Mesenchymal stem cell (in vitro differentiated cells and primary cell): ENCODE results near the gene RNF166.

ENCODE experiments used
- DNase-seq: peaks from one replicate; pipeline ENCODE4 v3.0.0-alpha.2; 2013
- H2AFZ ChIP-seq: one replicate; pipeline ENCODE4 v1.6.1; 2013; ENCODE audit warnings: low read depth, mild to moderate bottlenecking, control low read depth, inconsistent platforms, low read length, moderate library complexity
- H2AK5ac ChIP-seq: 2 replicates; pipeline ENCODE4 v1.6.1; 2013; ENCODE audit warnings: low read length, moderate library complexity, mild to moderate bottlenecking, inconsistent platforms; ENCODE audit not compliant: severe bottlenecking
- H2BK120ac ChIP-seq: one replicate; pipeline ENCODE4 v1.6.1; 2013; ENCODE audit warnings: low read depth, mild to moderate bottlenecking, inconsistent platforms, low read length, moderate library complexity
- H2BK12ac ChIP-seq, 2 experiments: one replicate each; pipeline ENCODE4 v1.6.1; 2013; ENCODE audit warnings: inconsistent platforms in 2 of 2, low read length in 2 of 2, mild to moderate bottlenecking in 2 of 2, moderate library complexity in 2 of 2, control low read depth in 1 of 2
- H2BK15ac ChIP-seq: one replicate; pipeline ENCODE4 v1.6.1; 2013; ENCODE audit warnings: mild to moderate bottlenecking, low read depth, inconsistent platforms; ENCODE audit not compliant: poor library complexity, severe bottlenecking
- H2BK5ac ChIP-seq: 2 replicates; pipeline ENCODE4 v1.6.1; 2013; ENCODE audit warnings: low read depth, mild to moderate bottlenecking, low read length, control low read depth, inconsistent platforms; ENCODE audit not compliant: poor library complexity, severe bottlenecking
- H3K14ac ChIP-seq, 2 experiments: one replicate each; pipeline ENCODE4 v1.6.1; 2013; ENCODE audit warnings: inconsistent platforms in 2 of 2, low read length in 2 of 2, control low read depth in 1 of 2, mild to moderate bottlenecking in 1 of 2, moderate library complexity in 1 of 2
- H3K18ac ChIP-seq, 2 experiments: one replicate each; pipeline ENCODE4 v1.6.1; 2013; ENCODE audit warnings: inconsistent platforms in 2 of 2, low read length in 2 of 2, control low read depth in 1 of 2, low read depth in 1 of 2, mild to moderate bottlenecking in 1 of 2
- H3K23ac ChIP-seq, 2 experiments: one replicate each; pipeline ENCODE4 v1.6.1; 2013; ENCODE audit warnings: inconsistent platforms in 2 of 2, low read length in 2 of 2, mild to moderate bottlenecking in 2 of 2, moderate library complexity in 2 of 2, control low read depth in 1 of 2
- H3K27ac ChIP-seq: 2 replicates; pipeline ENCODE4 v1.5.1; 2013; ENCODE audit warnings: mild to moderate bottlenecking, moderate library complexity, low read length, control low read depth, inconsistent platforms; ENCODE audit not compliant: poor library complexity, severe bottlenecking
- H3K27me3 ChIP-seq, 2 experiments: 2 replicates each; pipeline versions ENCODE4 v1.6.1 to v1.7.0; 2013; ENCODE audit warnings: low read length in 2 of 2, mild to moderate bottlenecking in 2 of 2, moderate library complexity in 2 of 2, control low read depth in 1 of 2, inconsistent platforms in 1 of 2; ENCODE audit not compliant: control insufficient read depth in 1 of 2, insufficient read depth in 1 of 2
- H3K36me3 ChIP-seq, 2 experiments: 2 replicates each; pipeline versions ENCODE4 v1.6.1 to v1.7.0; 2013; ENCODE audit warnings: low read length in 2 of 2, control low read depth in 1 of 2, inconsistent platforms in 1 of 2, low read depth in 1 of 2, mild to moderate bottlenecking in 1 of 2; ENCODE audit not compliant: insufficient read depth in 2 of 2, control insufficient read depth in 1 of 2
- H3K4ac ChIP-seq, 2 experiments: one replicate each; pipeline ENCODE4 v1.6.1; 2013; ENCODE audit warnings: inconsistent platforms in 2 of 2, low read length in 2 of 2, mild to moderate bottlenecking in 2 of 2, moderate library complexity in 2 of 2, control low read depth in 1 of 2, low read depth in 1 of 2
- H3K4me1 ChIP-seq: 2 replicates; pipeline ENCODE4 v1.6.1; 2013; ENCODE audit warnings: low read depth, low read length, control low read depth; ENCODE audit not compliant: control insufficient read depth, insufficient read depth
- H3K4me2 ChIP-seq: 2 replicates; pipeline ENCODE4 v1.6.1; 2013; ENCODE audit warnings: low read length, mild to moderate bottlenecking, inconsistent platforms; ENCODE audit not compliant: poor library complexity, severe bottlenecking
- H3K4me3 ChIP-seq, 2 experiments: 2 replicates each; pipeline versions ENCODE4 v1.5.1 to v1.7.0; 2013; ENCODE audit warnings: low read length in 2 of 2, mild to moderate bottlenecking in 2 of 2, control low read depth in 1 of 2, low read depth in 1 of 2; ENCODE audit not compliant: insufficient read depth in 1 of 2
- H3K79me1 ChIP-seq: replicated peaks from 2 replicates; pipeline ENCODE4 v1.6.1; 2013; ENCODE audit warnings: mild to moderate bottlenecking, control low read depth, low read length, inconsistent platforms; ENCODE audit not compliant: poor library complexity, severe bottlenecking
- H3K9ac ChIP-seq: 2 replicates; pipeline ENCODE4 v1.7.0; 2013; ENCODE audit warnings: mild to moderate bottlenecking, low read length, moderate library complexity
- H3K9me3 ChIP-seq: 2 replicates; pipeline ENCODE4 v1.7.0; 2013; ENCODE audit warnings: mild to moderate bottlenecking, low read length; ENCODE audit not compliant: control insufficient read depth
- H4K8ac ChIP-seq: one replicate; pipeline ENCODE4 v1.6.1; 2013; ENCODE audit warnings: inconsistent platforms, mild to moderate bottlenecking, low read length, moderate library complexity
- H4K91ac ChIP-seq: one replicate; pipeline ENCODE4 v1.6.1; 2013; ENCODE audit warnings: mild to moderate bottlenecking, low read length, inconsistent platforms
- WGBS: methylation state at CpG from one replicate; pipeline ENCODE4 v1.1.7; 2013; ENCODE audit warnings: mixed read lengths; 5-methylcytosine and 5-hydroxymethylcytosine counted together

Gene RNF166

GRCh38 chr16:88665570-88665969 is 40.6 kb downstream of the RNF166 start:
- Histone ChIP-seq H3K27ac (no peak overlapping the region), H3K9ac (no peak overlapping the region), H2AK5ac (no peak overlapping the region), H3K27me3 (no peaks in the 10 kb centered on the region), H3K79me1 (peaks cover 11% of the 10 kb centered on the region), H3K18ac (no peak overlapping the region), H3K36me3 (peaks cover 3 to 9% of the 10 kb centered on the region in 2 experiments), H3K4me3 (no peak overlapping the region), H2BK15ac (no peak overlapping the region), H3K9me3 (no peaks in the 10 kb centered on the region), H3K4me2 (no peak overlapping the region), H3K14ac (no peak overlapping the region), H3K4me1 (peaks cover 12% of the 10 kb centered on the region), H2BK5ac (no peak overlapping the region), H4K8ac (no peak overlapping the region), H2AFZ (no peak overlapping the region), H2BK120ac (no peak overlapping the region), H4K91ac (no peak overlapping the region), H2BK12ac (no peak overlapping the region), H3K4ac (no peak overlapping the region), H3K23ac (no peak overlapping the region)
- DNase-seq = no peak
- 100% methylated on average over 3 of the region's 3 CpGs for WGBS

- H2BK5ac ChIP-seq = no peak overlapping the region
- no peak overlapping the region for H3K14ac ChIP-seq
- H3K4me3 ChIP-seq = no peak overlapping the region
- H2AK5ac ChIP-seq = no peak overlapping the region
- H3K27ac ChIP-seq = no peak overlapping the region
- H3K79me1 ChIP-seq = peaks cover 11% of the 10 kb centered on the region
- no peak for DNase-seq
- H4K8ac ChIP-seq = no peak overlapping the region
- H2BK15ac ChIP-seq = no peak overlapping the region
- no peak overlapping the region for H3K4me2 ChIP-seq
- no peak overlapping the region for H2AFZ ChIP-seq
- H3K4me1 ChIP-seq = peaks cover 12% of the 10 kb centered on the region
- H2BK12ac ChIP-seq = no peak overlapping the region
- H4K91ac ChIP-seq = no peak overlapping the region
- H3K9me3 ChIP-seq = no peaks in the 10 kb centered on the region
- WGBS = 92% methylated on average over 4 of the region's 4 CpGs
- H2BK120ac ChIP-seq = no peak overlapping the region
- peaks cover 3 to 10% of the 10 kb centered on the region in 2 experiments for H3K36me3 ChIP-seq
- no peak overlapping the region for H3K23ac ChIP-seq
- H3K9ac ChIP-seq = no peak overlapping the region
- H3K18ac ChIP-seq = no peak overlapping the region
- H3K4ac ChIP-seq = no peak overlapping the region
- no peaks in the 10 kb centered on the region for H3K27me3 ChIP-seq
Observed at GRCh38 chr16:88665148-88665547, 41.1 kb downstream of the RNF166 start.

GRCh38 chr16:88662843-88663606 is 43.2 kb downstream of the RNF166 start, which contains the start of gene MVD:
TSS of gene MVD (minus strand) at chr16:88663091. CDS start at chr16:88663080, 11 bp downstream.
- H3K27me3 ChIP-seq = no peaks in the 10 kb centered on the region
- no peak within 1 kb of the TSS for H2BK5ac ChIP-seq
- H3K4me2 ChIP-seq = peak within 1 kb of the TSS; percentile 81
- H2AFZ ChIP-seq = peak within 1 kb of the TSS; percentile 91
- H3K9ac ChIP-seq = peak within 1 kb of the TSS; percentile 92
- H2AK5ac ChIP-seq = no peak within 1 kb of the TSS
- H3K36me3 ChIP-seq = peaks cover 17 to 22% of the 10 kb centered on the region in 2 experiments
- H3K4me3 ChIP-seq = peak within 1 kb of the TSS; percentile 92 to 97
- peak within 1 kb of the TSS; percentile 94 to 99 for H3K4ac ChIP-seq
- peak within 1 kb of the TSS; percentile 51 to 92 for H3K23ac ChIP-seq
- H3K14ac ChIP-seq = peak within 1 kb of the TSS in 1 of 2 experiments; percentile 100
- H2BK12ac ChIP-seq = peak within 1 kb of the TSS in 1 of 2 experiments; percentile 91
- peak within 1 kb of the TSS; percentile 95 to 97 for H3K18ac ChIP-seq
- peak within 1 kb of the TSS; percentile 90 for H2BK120ac ChIP-seq
- peak; percentile 99 for DNase-seq
- WGBS = under 1% methylated on average over 73 of the region's 88 CpGs
- peaks cover 15% of the 10 kb centered on the region for H3K4me1 ChIP-seq
- H2BK15ac ChIP-seq = peak within 1 kb of the TSS; percentile 97
- H4K8ac ChIP-seq = peak within 1 kb of the TSS; percentile 94
- no peaks in the 10 kb centered on the region for H3K9me3 ChIP-seq
- H4K91ac ChIP-seq = peak within 1 kb of the TSS; percentile 93
- H3K27ac ChIP-seq = no peak within 1 kb of the TSS
- H3K79me1 ChIP-seq = peaks cover 24% of the 10 kb centered on the region

- peak overlapping the region in 1 of 2 experiments; percentile 57 for H2BK12ac ChIP-seq
Observed at GRCh38 chr16:88662222-88662842, 43.9 kb downstream of the RNF166 start.

More at GRCh38 chr16:88662222-88662842, 43.9 kb downstream of the RNF166 start:
- H4K8ac ChIP-seq = peak overlapping the region; percentile 83
- peaks cover 14% of the 10 kb centered on the region for H3K4me1 ChIP-seq
- peak overlapping the region; percentile 76 to 82 for H3K4ac ChIP-seq
- H4K91ac ChIP-seq = peak overlapping the region; percentile 83
- H3K18ac ChIP-seq = peak overlapping the region; percentile 83 to 87
- H3K4me2 ChIP-seq = peak overlapping the region; percentile 81
- H3K27me3 ChIP-seq = no peaks in the 10 kb centered on the region
- H3K36me3 ChIP-seq = peaks cover 23 to 29% of the 10 kb centered on the region in 2 experiments
- 3% methylated on average over 48 of the region's 49 CpGs for WGBS
- peak overlapping the region; percentile 60 for H2BK15ac ChIP-seq
- H2BK5ac ChIP-seq = no peak overlapping the region
- no peak overlapping the region for H2AK5ac ChIP-seq
- DNase-seq = peak; percentile 22
- peak overlapping the region; percentile 42 to 78 for H3K23ac ChIP-seq
- H3K79me1 ChIP-seq = peaks cover 30% of the 10 kb centered on the region
- peak overlapping the region; percentile 92 for H3K9ac ChIP-seq
- no peak overlapping the region for H3K27ac ChIP-seq
- H3K14ac ChIP-seq = peak overlapping the region in 1 of 2 experiments; percentile 86
- no peaks in the 10 kb centered on the region for H3K9me3 ChIP-seq
- H2BK120ac ChIP-seq = peak overlapping the region; percentile 90
- peak overlapping the region; percentile 92 to 95 for H3K4me3 ChIP-seq
- H2AFZ ChIP-seq = peak overlapping the region; percentile 56
